ENCODE results near the gene NAA80.
A peak's percentile ranks its signal among the peaks of the same experiment; 100 is the strongest.

Gene NAA80

DNA sequence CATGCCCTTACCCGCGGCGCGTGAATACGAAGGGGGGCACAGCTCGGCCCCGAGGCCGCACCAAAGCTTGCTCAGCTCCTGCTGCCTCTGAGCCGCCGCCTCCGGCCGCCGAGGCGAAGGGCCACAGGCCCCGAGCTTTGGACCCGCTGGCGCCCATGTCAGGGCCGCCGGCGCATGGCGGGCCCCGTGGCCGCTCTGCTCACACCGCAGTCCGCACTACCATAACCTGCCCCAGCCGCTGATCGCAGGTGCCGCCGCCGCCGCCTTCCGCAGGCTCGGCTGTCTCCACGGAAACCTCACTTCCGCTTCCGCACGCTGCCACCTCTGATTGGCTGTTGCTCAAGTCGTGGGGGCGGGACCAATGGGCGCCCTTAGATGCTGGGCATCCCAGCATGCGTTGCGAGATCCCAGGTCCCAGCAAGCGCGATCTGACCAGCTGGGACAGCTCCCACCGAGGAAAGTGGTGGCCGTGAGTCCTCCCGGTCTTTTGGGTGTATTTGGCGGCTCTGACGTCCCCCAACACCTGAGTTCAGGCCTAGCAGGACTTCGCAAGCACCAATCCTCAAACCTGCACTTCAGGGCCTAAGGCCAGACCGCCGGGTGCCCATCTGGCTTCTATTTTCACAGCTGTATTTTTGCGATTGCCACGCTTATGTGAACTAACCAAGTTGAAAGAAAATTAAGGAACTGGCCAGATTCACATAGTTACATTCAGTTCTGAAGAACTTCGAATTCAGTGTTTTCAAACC lies 28.9 kb upstream of the NAA80 start, which contains the start of gene TUSC2:
Gene TUSC2, minus strand, starts transcription at position 281 of the 749 bp plus-strand sequence. Its CDS starts 124 bp downstream, at position 157.
- DNase-seq, result peak; percentile 92

DNA sequence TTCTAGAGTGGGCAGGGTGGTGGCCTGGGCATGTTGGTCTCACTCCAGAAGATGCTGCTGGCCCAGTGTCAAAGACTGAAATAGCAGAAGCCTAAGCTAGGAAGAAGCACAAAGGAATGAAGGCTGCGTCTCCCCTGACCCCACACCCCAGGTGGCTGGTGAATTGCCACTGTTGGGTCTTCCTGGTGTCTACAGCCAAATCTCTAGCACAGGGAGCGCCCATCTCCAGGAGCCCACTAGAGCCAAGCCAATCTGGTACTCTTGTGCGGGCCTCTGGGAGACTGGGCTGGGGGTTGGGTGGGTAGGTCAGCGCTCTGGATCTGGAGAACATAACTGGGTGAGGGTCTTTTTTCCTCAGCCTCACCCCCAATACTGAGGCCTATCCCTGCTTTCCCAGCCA lies 27.9 kb upstream of the NAA80 start:
- no peak for DNase-seq

GRCh38 chr3:50326182-50326541 lies 27.0 kb upstream of the NAA80 start:
- no peak for DNase-seq

DNA sequence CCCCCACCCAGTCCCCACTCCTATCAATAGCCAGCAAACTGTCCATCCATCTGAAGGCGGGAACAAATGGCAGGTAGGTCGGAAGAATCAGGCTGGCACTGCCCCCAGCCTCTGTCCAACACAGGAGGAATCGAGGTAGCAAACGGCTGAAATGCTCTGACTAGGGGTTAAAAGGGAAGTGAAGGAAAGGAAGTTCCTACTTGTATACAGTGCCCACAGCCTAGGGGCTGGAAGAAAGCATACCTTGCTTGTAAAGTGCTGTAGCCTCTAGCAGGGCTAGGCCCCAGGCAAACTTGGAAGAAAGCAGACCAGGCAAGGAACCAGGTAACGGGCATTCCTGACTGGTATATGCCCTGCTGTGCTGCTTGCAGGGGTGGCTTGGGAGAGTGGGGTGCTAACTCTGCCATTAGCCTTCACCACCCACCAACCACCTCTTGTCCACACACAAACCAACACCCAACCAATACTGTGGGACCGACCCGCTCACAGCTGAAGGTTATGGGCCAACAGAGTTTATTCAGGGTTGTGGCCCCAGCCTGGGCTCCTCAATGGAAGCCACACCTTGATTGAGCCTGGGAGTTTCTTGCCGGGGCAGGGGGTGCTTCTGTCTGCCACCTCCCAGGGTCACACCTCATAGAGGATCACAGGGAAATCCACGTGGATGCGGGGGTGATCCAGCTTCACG lies 26.4 kb upstream of the NAA80 start:
- DNase-seq, result no peak

DNA sequence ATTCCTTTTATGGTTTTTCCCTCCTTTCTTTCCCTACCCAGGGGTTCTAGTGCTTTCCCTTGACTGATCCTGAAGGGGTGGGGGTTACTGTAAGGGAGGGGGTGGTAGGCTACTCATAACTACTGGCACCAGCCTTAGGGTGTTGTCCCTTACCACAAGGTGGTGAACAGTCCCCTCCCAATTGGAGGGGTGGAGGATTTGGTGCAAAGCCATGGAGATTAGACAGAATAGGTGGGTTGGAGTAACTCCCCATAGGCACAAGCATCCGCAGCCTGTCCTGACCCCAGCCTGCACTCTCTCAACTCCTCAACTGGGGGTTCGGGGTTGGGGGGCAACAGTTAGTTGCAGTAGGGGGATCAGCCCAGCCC lies 25.9 kb upstream of the NAA80 start:
- no peak for DNase-seq

GRCh38 chr3:50324351-50325112 lies 25.3 kb upstream of the NAA80 start:
- peak; percentile 74 for DNase-seq

GRCh38 chr3:50323614-50324199 lies 24.5 kb upstream of the NAA80 start:
- no peak for DNase-seq

- no peak for DNase-seq
These were observed 23.9 kb upstream of the NAA80 start for GRCh38 chr3:50323092-50323600.

DNA sequence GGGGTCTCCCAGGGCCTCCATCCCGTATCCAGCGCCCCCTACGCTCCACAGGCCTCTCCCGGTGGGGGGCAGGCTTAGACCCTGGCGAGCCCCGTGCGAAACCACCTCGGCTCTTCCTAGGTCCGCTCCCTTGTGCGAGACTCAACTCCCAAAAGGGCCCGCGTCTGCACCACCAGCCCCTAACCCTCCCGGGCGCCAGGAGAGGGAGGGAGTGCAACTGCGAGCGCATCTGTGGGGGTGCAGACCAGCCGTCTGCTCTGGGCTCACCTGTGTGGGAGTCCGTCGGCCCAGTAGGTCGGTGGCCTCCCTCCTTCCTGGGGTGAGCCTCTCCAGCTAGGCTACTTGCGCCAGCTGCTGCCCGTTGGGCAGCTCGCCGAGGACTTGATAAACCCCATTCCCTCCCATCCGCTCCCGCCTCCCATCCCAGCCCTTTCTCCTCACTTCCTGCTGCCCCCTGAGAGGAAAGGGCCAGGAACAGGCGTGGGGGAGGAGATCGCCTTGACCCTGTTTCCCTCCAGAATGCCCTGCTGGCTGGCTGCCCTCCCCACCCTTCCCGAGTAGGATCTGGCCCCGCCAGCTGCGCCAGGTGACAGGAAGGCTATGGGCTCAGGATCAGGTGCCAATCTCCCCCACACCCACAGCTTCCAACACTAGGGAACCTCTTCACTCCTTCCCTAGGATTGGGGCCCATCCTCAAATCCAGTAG lies 23.3 kb upstream of the NAA80 start, which contains the start of gene HYAL2:
Gene HYAL2, minus strand, starts transcription at position 360 of the 706 bp plus-strand sequence. CDS start 2,256 bp downstream, outside the sequence.
- DNase-seq, result no peak

- no peak for DNase-seq
These were observed 22.8 kb upstream of the NAA80 start for GRCh38 chr3:50322115-50322385.

GRCh38 chr3:50321336-50322114 lies 22.3 kb upstream of the NAA80 start:
- peak; percentile 85 for DNase-seq

GRCh38 chr3:50320853-50321335 lies 21.7 kb upstream of the NAA80 start:
- DNase-seq, result no peak

DNA sequence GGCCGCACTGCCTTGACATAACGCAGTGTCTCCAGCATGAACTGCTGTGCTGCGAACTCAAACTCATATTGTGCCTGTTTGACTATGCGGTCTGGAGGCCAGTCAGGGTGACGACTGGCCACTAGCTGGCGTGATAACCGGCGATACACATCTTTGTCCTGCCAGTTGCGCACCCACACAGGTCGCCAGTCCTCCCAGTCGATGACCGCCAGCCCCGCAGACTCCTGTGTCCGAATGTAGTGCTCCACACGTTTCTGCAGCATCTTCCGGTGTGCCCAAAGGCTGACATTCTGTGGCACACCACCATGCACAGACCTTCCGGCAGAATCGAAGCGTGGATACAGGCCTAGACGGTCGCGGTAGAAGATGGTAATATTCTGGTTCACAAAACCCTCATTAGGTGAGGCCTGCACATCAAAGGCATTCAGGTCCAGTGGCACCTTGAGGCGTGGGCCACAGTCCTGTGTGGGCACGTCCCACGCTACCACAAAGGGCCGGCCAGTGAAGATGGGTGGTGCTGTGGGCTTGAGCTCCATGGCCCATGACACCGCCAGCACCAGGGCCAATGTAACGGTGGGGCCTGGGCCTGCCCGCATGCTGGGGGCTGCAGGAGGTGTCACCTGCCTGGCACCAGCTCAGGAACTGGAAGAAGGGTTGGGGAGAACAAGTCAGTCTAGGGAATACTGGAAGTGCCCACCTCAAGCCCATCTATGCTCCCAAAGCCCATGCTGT lies 20.9 kb upstream of the NAA80 start:
- no peak for DNase-seq

DNA sequence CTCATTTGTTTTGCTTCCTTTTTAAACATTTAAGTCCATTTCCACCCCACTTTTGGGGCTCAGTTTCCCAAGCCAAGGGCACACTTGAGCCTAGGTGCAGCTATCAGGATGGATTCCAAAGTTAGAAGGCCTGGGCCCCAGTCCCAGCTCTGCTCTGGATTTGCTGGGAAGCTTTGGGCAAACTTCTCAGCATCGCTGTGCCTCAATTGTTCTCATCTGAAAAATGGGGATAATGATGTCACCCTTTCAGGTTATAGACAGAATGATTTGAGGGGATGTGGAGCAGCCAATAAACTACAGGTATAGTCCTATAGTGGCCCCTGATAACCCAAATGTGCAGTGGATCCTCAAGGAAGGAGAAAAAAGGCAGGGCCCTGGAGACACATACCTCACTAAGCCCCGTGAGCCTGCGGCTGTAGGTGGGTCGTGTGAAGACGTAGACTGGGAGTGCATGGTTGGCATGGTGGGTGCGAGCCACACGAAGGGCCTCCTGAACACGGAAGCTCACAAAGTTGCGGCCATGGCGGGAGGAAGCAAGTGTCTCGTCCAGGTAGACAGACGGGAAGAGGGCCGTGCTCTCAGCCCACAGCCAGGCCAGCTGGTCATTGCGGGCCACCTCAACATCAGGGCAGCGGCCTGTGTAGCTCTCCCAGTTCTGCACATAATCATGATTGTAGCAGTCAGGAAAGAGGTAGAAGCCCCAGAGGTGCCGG lies 20.1 kb upstream of the NAA80 start:
- no peak for DNase-seq

DNA sequence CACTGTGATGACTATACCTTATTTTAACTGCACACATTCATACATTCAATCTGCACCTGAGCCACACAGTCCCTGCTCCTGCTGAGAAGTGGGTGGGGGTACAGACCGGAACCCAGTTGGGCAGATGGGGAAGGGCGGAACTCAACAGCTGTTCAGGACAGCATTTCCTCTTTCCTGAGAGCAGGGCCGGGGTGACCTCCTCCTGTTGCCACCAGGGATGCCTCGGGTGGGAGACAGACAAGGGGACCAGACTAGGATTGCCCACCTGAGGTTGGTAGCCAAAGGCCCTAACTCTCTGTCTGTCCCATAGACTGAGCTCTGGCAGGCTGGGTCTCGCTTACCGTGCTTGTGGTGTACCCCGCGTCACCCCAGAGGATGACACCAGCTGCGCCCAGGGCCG lies 19.4 kb upstream of the NAA80 start:
- DNase-seq, result no peak

- DNase-seq, result no peak
These were observed 19.0 kb upstream of the NAA80 start for GRCh38 chr3:50318163-50318562.

- DNase-seq, result no peak
These were observed 18.1 kb upstream of the NAA80 start for GRCh38 chr3:50317300-50317699.

GRCh38 chr3:50316657-50317242 lies 17.5 kb upstream of the NAA80 start:
- DNase-seq, result peak; percentile 79

DNA sequence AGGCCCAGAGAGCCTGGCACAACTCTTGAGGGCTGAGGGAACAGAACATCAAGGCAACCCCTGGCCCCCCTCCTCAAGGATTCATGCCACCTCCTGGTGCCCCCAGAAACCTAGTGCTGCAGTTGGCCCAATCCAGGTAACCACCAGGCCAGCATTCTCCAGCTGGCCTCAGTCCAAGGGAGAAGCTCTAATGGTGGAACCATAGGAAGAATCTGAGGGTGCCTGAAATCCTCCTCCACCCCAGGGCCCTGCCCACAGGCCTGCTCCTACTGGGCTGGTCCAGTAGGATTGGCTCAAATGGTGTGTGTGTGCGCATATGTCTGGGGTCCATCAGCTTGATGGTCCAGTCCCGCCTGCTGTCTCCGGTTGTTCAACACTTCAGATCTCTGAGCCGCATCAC lies 15.6 kb upstream of the NAA80 start:
- no peak for DNase-seq

GRCh38 chr3:50314342-50314741 lies 15.1 kb upstream of the NAA80 start:
- no peak for DNase-seq

Measured in activated T-cell treated with anti-CD3 and anti-CD28 coated beads, Interleukin-2, amount 50 U/mL, for 1 hour (primary cell).